Pancreas (tissue), 10 donors: ENCODE data around the gene RNF19B. TPM values are rescaled to one million over a fixed set of nuclear protein-coding genes. Genes with fewer than 3 reads are reported as not detected.
A peak's percentile ranks its signal among the peaks of the same experiment; 100 is the strongest.
"Not testable (repeated sequence)": the region's sequence is repeated elsewhere in the genome, so short reads cannot be mapped to it uniquely, and the experiment has no call there.

Source experiments
- ATAC-seq, 4 donors: fragments of 200-7000 bp; cut with Tn5 transposase; one replicate each; pipeline versions ENCODE4 v1.8.0 to v1.9.1; 2020; ENCODE audit warnings: mild to moderate bottlenecking in 4 of 4, moderate library complexity in 4 of 4
- DNase-seq, 6 donors: peaks; one replicate each; pipeline ENCODE4 v3.0.0-alpha.2; 2020
- FAIRE-seq: peaks from 2 replicates; lab custom pipeline; 2012; peaks lifted over from hg19 to GRCh38; lab: Jason Lieb, UNC
- H3K27ac ChIP-seq, 4 donors: fragments of 200-600 bp; sonication (generic); 1 replicate in 3 of 4; 2 replicates in 1 of 4; pipeline versions ENCODE4 v1.5.0 to v1.8.0; 2020
- H3K27me3 ChIP-seq, 4 donors: fragments of 200-600 bp; one replicate each; pipeline ENCODE4 v1.8.0; 2021
- H3K36me3 ChIP-seq, 3 donors: fragments of 200-600 bp; sonication (generic) in 1 of 3; one replicate each; pipeline versions ENCODE4 v1.5.0 to v1.8.0; 2020 to 2021
- H3K4me1 ChIP-seq, 3 donors: fragments of 200-600 bp; one replicate each; pipeline ENCODE4 v1.8.0; 2021
- H3K4me3 ChIP-seq, 4 donors: fragments of 200-600 bp; sonication (generic) in 2 of 4; one replicate each; pipeline versions ENCODE4 v1.5.0 to v1.8.0; 2020 to 2021
- H3K9me3 ChIP-seq, 4 donors: fragments of 200-600 bp; one replicate each; pipeline ENCODE4 v1.8.0; 2021
- WGBS, 2 donors: extraction: QIAGEN DNeasy Blood & Tissue Kit; methylation state at CpG; one replicate each; pipeline ENCODE4 v1.1.7; 2013; 5-methylcytosine and 5-hydroxymethylcytosine counted together
- intact Hi-C, 3 donors: fragments of 100-400 bp; cut with DNase I; formaldehyde crosslinking; loops; one replicate each; pipeline versions ENCODE4 v1.11.1 to v1.14.2; 2022
- polyA plus RNA-seq, 2 donors: library from polyadenylated mRNA; stranded (reverse); fragments of 200-250 nt; gene quantifications; one replicate each; pipeline ENCODE4 v1.2.3, GENCODE V29; 2013
- total RNA-seq, 6 donors: library from RNA; stranded (reverse); fragmentation: NEBNext Ultra II Directional in 4 of 6; extraction: Animal tissue kit (Norgen Biotek cat#: 25700) in 4 of 6; gene quantifications; one replicate each; pipeline versions ENCODE4 v1.2.1 to v1.2.4, GENCODE V29; 2021 to 2023
- TF ChIP-seq, protein P1 (sequence below), 4 donors: fragments of 200-600 bp; sonication (generic) in 3 of 4; IDR thresholded peaks; one replicate each; pipeline versions ENCODE4 v1.5.0 to v1.8.0; 2021; ENCODE audit warnings: antibody characterized with exemption in 4 of 4
- donor health status: healthy with polysubstance abuse.
- donor health status: DM: no; HTN: no; CAD: no; lungs with moderate emphysema.
- donor health status: DM: no; HTN: no; CAD: no.
- donor health status: control.
- donor health status: control.
- donor health status: Bipolar disorder and iron deficiency.
- donor health status: DM: yes; HTN: yes; CAD: no.
- donor health status: DM: no; HTN: no; CAD: no.
- donor health status: DM: no; HTN: no; CAD: no.
- donor health status: DM: yes; HTN: yes; CAD: no.

RNF19B gene
- total and polyA plus RNA-seq, 8 donors, result 2.3 to 16.3 (median 8.0) TPM

DNA sequence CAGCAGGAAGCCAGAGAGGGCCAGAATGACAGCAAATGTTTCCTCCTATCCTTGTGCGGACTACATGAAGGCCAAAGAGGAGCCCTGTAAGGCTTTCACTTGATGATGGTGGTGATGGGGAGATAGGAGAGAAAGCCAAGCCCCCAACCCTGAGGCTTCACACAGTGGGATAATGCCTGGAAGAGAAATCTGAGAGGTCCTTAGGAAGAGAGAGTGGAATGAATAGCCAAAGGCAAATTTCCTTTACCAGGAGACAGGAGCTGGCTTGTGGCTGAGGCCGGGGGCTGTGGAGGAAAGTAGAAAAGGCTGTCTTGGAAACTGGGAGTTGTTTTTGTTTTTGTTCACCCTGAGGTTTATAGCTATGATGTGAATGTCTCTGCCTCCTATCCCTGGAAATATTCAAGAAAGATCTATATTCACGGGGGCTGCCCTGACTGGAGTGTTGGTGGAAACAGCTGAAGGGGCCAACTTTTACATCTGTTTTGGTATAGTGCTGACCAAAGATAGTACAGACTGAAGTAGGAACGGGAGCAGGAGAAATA lies 13.0 kb upstream of the RNF19B start:
- WGBS, 2 donors, result 79 to 85% methylated on average over 4 of the region's 4 CpGs

DNA sequence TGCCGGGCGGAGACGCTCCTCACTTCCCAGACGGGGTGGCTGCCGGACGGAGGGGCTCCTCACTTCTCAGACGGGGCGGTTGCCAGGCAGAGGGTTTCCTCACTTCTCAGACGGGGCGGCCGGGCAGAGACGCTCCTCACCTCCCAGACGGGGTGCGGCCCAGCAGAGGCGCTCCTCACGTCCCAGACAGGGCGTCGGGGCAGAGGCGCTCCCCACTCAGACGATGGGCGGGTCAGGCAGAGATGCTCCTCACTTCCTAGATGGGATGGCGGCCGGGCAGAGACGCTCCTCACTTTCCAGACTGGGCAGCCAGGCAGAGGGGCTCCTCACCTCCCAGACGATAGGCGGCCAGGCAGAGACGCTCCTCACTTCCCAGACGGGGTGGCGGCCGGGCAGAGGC lies 10.4 kb upstream of the RNF19B start:
- DNase-seq, H3K9me3 ChIP-seq, H3K4me1 ChIP-seq, intact Hi-C loops, H3K36me3 ChIP-seq, ATAC-seq, FAIRE-seq, H3K27ac ChIP-seq, H3K4me3 ChIP-seq, H3K27me3 ChIP-seq: not testable (repeated sequence)
- WGBS, 2 donors, result 87 to 97% methylated on average over 21 to 22 of the region's 30 CpGs

More for the DNA sequence above, 13.0 kb upstream of the RNF19B start:
- Histone ChIP-seq H3K36me3 (no peaks in the 10 kb centered on the region), H3K9me3 (no peaks in the 10 kb centered on the region), H3K4me1 (peaks cover 0 to 13% (median 0%) of the 10 kb centered on the region in 3 donors), H3K4me3 (no peak overlapping the region), H3K27ac (no peak overlapping the region), H3K27me3 (no peaks in the 10 kb centered on the region)
- FAIRE-seq (no peak), ATAC-seq (no peak), DNase-seq (no peak)
- TF ChIP-seq, protein P1, sequence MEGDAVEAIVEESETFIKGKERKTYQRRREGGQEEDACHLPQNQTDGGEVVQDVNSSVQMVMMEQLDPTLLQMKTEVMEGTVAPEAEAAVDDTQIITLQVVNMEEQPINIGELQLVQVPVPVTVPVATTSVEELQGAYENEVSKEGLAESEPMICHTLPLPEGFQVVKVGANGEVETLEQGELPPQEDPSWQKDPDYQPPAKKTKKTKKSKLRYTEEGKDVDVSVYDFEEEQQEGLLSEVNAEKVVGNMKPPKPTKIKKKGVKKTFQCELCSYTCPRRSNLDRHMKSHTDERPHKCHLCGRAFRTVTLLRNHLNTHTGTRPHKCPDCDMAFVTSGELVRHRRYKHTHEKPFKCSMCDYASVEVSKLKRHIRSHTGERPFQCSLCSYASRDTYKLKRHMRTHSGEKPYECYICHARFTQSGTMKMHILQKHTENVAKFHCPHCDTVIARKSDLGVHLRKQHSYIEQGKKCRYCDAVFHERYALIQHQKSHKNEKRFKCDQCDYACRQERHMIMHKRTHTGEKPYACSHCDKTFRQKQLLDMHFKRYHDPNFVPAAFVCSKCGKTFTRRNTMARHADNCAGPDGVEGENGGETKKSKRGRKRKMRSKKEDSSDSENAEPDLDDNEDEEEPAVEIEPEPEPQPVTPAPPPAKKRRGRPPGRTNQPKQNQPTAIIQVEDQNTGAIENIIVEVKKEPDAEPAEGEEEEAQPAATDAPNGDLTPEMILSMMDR (IDR thresholded peaks at IDR 0.05), result no peak
- intact Hi-C loops, result no loop called here

DNA sequence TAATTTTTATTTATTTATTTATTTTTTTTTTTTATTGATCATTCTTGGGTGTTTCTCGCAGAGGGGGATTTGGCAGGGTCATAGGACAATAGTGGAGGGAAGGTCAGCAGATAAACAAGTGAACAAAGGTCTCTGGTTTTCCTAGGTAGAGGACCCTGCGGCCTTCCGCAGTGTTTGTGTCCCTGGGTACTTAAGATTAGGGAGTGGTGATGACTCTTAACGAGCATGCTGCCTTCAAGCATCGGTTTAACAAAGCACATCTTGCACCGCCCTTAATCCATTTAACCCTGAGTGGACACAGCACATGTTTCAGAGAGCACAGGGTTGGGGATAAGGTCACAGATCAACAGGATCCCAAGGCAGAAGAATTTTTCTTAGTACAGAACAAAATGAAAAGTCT lies 8.8 kb upstream of the RNF19B start:
- 22 to 41% methylated on average over 3 to 4 of the region's 6 CpGs for WGBS, 2 donors
- intact Hi-C loops, FAIRE-seq, H3K36me3 ChIP-seq, H3K27me3 ChIP-seq, DNase-seq, H3K9me3 ChIP-seq, H3K27ac ChIP-seq, H3K4me1 ChIP-seq: not testable (repeated sequence)
- peak in 1 of 4 donors; percentile 21 for ATAC-seq
- H3K4me3 ChIP-seq, result peak overlapping the region in 2 of 4 donors; percentile 51 to 62

DNA sequence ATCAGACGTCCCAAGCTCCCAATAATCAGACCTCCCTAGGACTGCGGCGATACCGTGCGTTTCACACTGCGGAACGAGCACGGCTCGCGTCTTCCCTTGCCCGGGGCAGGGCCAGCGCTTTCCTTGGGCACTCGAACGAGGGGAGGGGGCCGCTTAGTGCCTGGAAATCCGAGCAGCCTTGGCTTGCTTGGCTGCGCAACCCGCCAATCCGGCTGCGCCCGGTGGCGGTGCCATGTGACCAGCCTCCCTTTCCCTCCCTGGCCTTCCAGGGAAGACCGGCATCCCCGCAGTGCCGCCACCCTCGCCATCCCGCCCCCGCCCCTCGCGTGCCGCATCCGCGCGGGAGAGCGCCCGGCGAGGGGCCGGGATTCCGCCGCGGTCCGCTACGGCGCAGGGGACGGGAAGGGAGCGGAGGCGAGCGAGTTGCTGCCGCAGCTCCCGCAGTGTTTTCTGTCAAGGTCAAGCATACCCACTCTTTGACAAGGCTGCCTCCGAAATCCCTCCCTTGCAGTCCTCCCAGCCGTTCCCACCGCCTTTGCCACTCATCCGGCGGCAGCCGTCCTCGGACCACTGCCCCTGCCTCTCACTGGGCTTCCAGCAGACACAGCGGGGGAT lies 8.3 kb upstream of the RNF19B start:
- 1% methylated on average over 36 to 58 of the region's 58 CpGs for WGBS, 2 donors
- FAIRE-seq (no peak), ATAC-seq (peak; percentile 92 to 97 (median 96)), DNase-seq (peak; percentile 65 to 82 (median 71))
- H3K27me3 ChIP-seq, result no peaks in the 10 kb centered on the region
- H3K9me3 ChIP-seq, result no peaks in the 10 kb centered on the region
- peak overlapping the region in 1 of 4 donors; percentile 41 for H3K27ac ChIP-seq
- TF ChIP-seq, protein P1 (IDR thresholded peaks at IDR 0.05), result no peak
- H3K4me3 ChIP-seq, result peak overlapping the region; percentile 31 to 62 (median 52)
- no peaks in the 10 kb centered on the region for H3K36me3 ChIP-seq
- intact Hi-C loops, result no loop called here
- H3K4me1 ChIP-seq, result no peaks in the 10 kb centered on the region

DNA sequence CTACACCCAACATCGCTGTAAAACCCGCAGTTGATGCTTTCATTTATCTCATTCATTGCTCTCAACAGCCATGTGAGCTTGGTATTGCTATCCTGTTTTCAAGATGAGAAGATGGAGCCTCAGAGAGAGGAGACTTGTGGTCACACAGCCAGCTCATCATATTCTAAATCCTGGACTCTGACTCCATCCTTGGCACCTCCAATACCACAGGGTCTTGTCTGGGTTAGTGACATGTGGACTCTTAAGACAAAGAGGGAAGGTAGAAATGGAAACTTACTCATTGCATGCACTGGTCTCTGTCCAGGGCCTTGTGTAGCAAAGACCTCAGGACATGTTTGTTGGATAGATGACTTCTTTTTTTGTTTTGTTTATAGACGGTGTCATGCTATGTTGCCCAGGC lies 7.0 kb upstream of the RNF19B start:
- Histone ChIP-seq H3K9me3 (no peaks in the 10 kb centered on the region), H3K27ac (no peak overlapping the region), H3K4me1 (no peaks in the 10 kb centered on the region), H3K4me3 (no peak overlapping the region), H3K36me3 (no peaks in the 10 kb centered on the region), H3K27me3 (no peaks in the 10 kb centered on the region)
- DNase-seq (no peak), FAIRE-seq (no peak), ATAC-seq (no peak)
- TF ChIP-seq, protein P1 (IDR thresholded peaks at IDR 0.05), result no peak
- 95 to 98% methylated on average over 3 of the region's 3 CpGs for WGBS, 2 donors
- intact Hi-C loops, result no loop called here

DNA sequence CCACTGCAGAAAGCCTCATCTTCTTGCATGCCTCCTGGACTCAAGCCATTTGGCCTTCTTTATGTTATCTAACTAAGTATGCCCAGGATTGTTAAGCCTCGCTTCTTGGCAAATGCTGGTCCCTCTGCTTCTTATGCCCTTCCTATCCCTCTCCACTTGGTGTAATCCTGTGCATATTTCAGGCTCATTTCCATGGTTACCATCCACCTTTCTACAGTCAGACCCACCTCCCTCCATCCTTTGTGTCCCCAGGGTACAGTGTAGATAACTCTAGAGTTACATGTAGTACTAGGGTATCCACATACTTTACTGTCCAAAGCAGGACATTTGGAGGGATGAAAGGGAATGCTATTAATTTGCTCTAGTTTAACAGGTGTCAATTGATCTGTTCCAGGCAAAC lies 6.5 kb upstream of the RNF19B start:
- FAIRE-seq (no peak), DNase-seq (no peak), ATAC-seq (no peak)
- Histone ChIP-seq H3K4me3 (no peak overlapping the region), H3K27me3 (no peaks in the 10 kb centered on the region), H3K4me1 (no peaks in the 10 kb centered on the region), H3K9me3 (no peaks in the 10 kb centered on the region), H3K36me3 (no peaks in the 10 kb centered on the region), H3K27ac (no peak overlapping the region)
- TF ChIP-seq, protein P1 (IDR thresholded peaks at IDR 0.05), result no peak
- intact Hi-C loops, result no loop called here
- WGBS, 2 donors, result 89 to 90% methylated on average over 1 of the region's 1 CpG
